Measurements from ENCODE around the gene ZNF564.

GRCh38 chr19:12484371-12485051, 66.8 kb downstream of the ZNF564 start, which contains the start of gene ZNF709:
- TF ChIP-seq CTCF (IDR thresholded peaks at IDR 0.05 in 8 of 11, conservative IDR thresholded peaks at IDR 0.05 in 3 of 11), result peak in 2 of 11 experiments; percentile 19 to 22
- peak in 1 of 3 donors; percentile 14 for TF ChIP-seq POLR2A (IDR thresholded peaks at IDR 0.05)
